ENCODE results near the gene KIF14.

GRCh38 chr1:200525090-200525987, 95.2 kb downstream of the KIF14 start:
- TF ChIP-seq EP300 (IDR thresholded peaks at IDR 0.05; ENCODE audit: borderline replicate concordance): no peak
- no peak for TF ChIP-seq MAX (IDR thresholded peaks at IDR 0.05)
- no peak for TF ChIP-seq FOXM1 (IDR thresholded peaks at IDR 0.05; ENCODE audit: borderline replicate concordance, low read depth)

Measured in Ishikawa (cell line).